BLaER1 treated with 17β-estradiol and CSF1 and Interleukin-3, amounts not matched to agents 10 nM and 100 nM (cell line): ENCODE measurements around the gene TGIF2.
"Not testable (repeated sequence)": the region's sequence is repeated elsewhere in the genome, so short reads cannot be mapped to it uniquely, and the experiment has no call there.

Experiments used
- H3K27ac ChIP-seq, 11 experiments: shearing (Covaris generic); formaldehyde crosslinking; 2 replicates each; pipeline ENCODE4 v1.8.1; 2022
- H3K27me3 ChIP-seq, 11 experiments: shearing (Covaris generic); formaldehyde crosslinking; 2 replicates each; pipeline ENCODE4 v1.8.1; 2022
- H3K36me3 ChIP-seq, 11 experiments: shearing (Covaris generic); formaldehyde crosslinking; 2 replicates each; pipeline ENCODE4 v1.8.1; 2022
- H3K4me1 ChIP-seq, 10 experiments: shearing (Covaris generic); formaldehyde crosslinking; 2 replicates each; pipeline ENCODE4 v1.8.1; 2022
- H3K4me2 ChIP-seq, 11 experiments: shearing (Covaris generic); formaldehyde crosslinking; 2 replicates each; pipeline ENCODE4 v1.8.1; 2022
- H3K4me3 ChIP-seq, 10 experiments: shearing (Covaris generic); formaldehyde crosslinking; 2 replicates each; pipeline ENCODE4 v1.8.1; 2022
- H3K9ac ChIP-seq, 11 experiments: shearing (Covaris generic); formaldehyde crosslinking; 2 replicates each; pipeline ENCODE4 v1.8.1; 2022
- H3K9me3 ChIP-seq, 11 experiments: shearing (Covaris generic); formaldehyde crosslinking; replicated peaks in 1 of 11; 2 replicates each; pipeline ENCODE4 v1.8.1; 2022
- H4K20me1 ChIP-seq, 11 experiments: shearing (Covaris generic); formaldehyde crosslinking; 2 replicates each; pipeline ENCODE4 v1.8.1; 2022
- Cebpa-rat ChIP-seq, 11 experiments: shearing (Covaris generic); IDR thresholded peaks; 2 replicates each; pipeline ENCODE4 v1.8.1; 2022

TGIF2 gene

GRCh38 chr20:36550790-36551299, 22.6 kb upstream of the TGIF2 start:
- Histone ChIP-seq H3K27me3 (no peaks in the 10 kb centered on the region), H4K20me1 (no peaks in the 10 kb centered on the region; a peak in 1 of 22 replicates), H3K9me3 (no peaks in the 10 kb centered on the region), H3K4me1 (peaks cover 0 to 23% (median 6%) of the 10 kb centered on the region in 10 experiments; a peak in 14 of 20 replicates), H3K9ac (no peak overlapping the region), H3K4me3 (no peak overlapping the region), H3K27ac (no peak overlapping the region), H3K4me2 (no peak overlapping the region), H3K36me3 (no peaks in the 10 kb centered on the region)
- no peak for TF ChIP-seq Cebpa-rat (IDR thresholded peaks at IDR 0.05)

- no peak overlapping the region for H3K4me3 ChIP-seq
- no peak for TF ChIP-seq Cebpa-rat (IDR thresholded peaks at IDR 0.05)
- no peak overlapping the region for H3K27ac ChIP-seq
- H3K4me2 ChIP-seq: no peak overlapping the region
- H3K4me1 ChIP-seq: peaks cover 0 to 22% (median 12%) of the 10 kb centered on the region in 10 experiments; a peak in 14 of 20 replicates
- H3K27me3 ChIP-seq: no peaks in the 10 kb centered on the region
- H3K9ac ChIP-seq: no peak overlapping the region
- H3K9me3 ChIP-seq: no peaks in the 10 kb centered on the region
- no peaks in the 10 kb centered on the region for H4K20me1 ChIP-seq
- no peaks in the 10 kb centered on the region for H3K36me3 ChIP-seq
Measured at GRCh38 chr20:36555248-36555647, 18.1 kb upstream of the TGIF2 start.

- Histone ChIP-seq H3K36me3 (peaks cover 0 to 14% (median 4%) of the 10 kb centered on the region in 11 experiments; a peak in 6 of 22 replicates), H4K20me1 (no peaks in the 10 kb centered on the region), H3K4me2 (no peak overlapping the region), H3K4me1 (no peaks in the 10 kb centered on the region), H3K4me3 (no peak overlapping the region), H3K27me3 (no peaks in the 10 kb centered on the region), H3K9me3 (peaks cover 12 to 22% (median 15%) of the 10 kb centered on the region in 11 experiments), H3K27ac (no peak overlapping the region), H3K9ac (no peak overlapping the region)
- TF ChIP-seq Cebpa-rat (IDR thresholded peaks at IDR 0.05): no peak
Measured at GRCh38 chr20:36562724-36563123, 10.7 kb upstream of the TGIF2 start.

- H3K27me3 ChIP-seq: no peaks in the 10 kb centered on the region
- H3K27ac ChIP-seq: no peak overlapping the region
- no peak overlapping the region for H3K9ac ChIP-seq
- peaks cover 0 to 14% (median 4%) of the 10 kb centered on the region in 11 experiments; a peak in 6 of 22 replicates for H3K36me3 ChIP-seq
- no peak for TF ChIP-seq Cebpa-rat (IDR thresholded peaks at IDR 0.05)
- H3K4me3 ChIP-seq: no peak overlapping the region
- no peaks in the 10 kb centered on the region for H3K4me1 ChIP-seq
- H4K20me1 ChIP-seq: no peaks in the 10 kb centered on the region
- H3K9me3 ChIP-seq: peaks cover 12 to 22% (median 15%) of the 10 kb centered on the region in 11 experiments
- H3K4me2 ChIP-seq: no peak overlapping the region
Measured at GRCh38 chr20:36563374-36563773, 10.0 kb upstream of the TGIF2 start.

- H3K4me3 ChIP-seq, H3K27me3 ChIP-seq, H4K20me1 ChIP-seq, H3K4me1 ChIP-seq, H3K9ac ChIP-seq, H3K27ac ChIP-seq, H3K4me2 ChIP-seq: not testable (repeated sequence)
- Histone ChIP-seq H3K9me3 (peaks cover 12 to 22% (median 15%) of the 10 kb centered on the region in 11 experiments), H3K36me3 (peaks cover 0 to 14% (median 4%) of the 10 kb centered on the region in 11 experiments; a peak in 6 of 22 replicates)
Measured at GRCh38 chr20:36564078-36564725, 9.2 kb upstream of the TGIF2 start.

GRCh38 chr20:36564726-36565121, 8.7 kb upstream of the TGIF2 start:
- not testable (repeated sequence) for H3K27ac ChIP-seq, H3K9ac ChIP-seq, H3K4me1 ChIP-seq, H3K4me2 ChIP-seq, H3K4me3 ChIP-seq, H4K20me1 ChIP-seq, H3K27me3 ChIP-seq
- Histone ChIP-seq H3K36me3 (peaks cover 0 to 14% (median 4%) of the 10 kb centered on the region in 11 experiments; a peak in 6 of 22 replicates), H3K9me3 (peaks cover 12 to 22% (median 15%) of the 10 kb centered on the region in 11 experiments)

GRCh38 chr20:36565520-36565919, 7.9 kb upstream of the TGIF2 start:
- Histone ChIP-seq H3K9ac (no peak overlapping the region), H3K27ac (no peak overlapping the region), H3K36me3 (peaks cover 0 to 14% (median 4%) of the 10 kb centered on the region in 11 experiments; a peak in 6 of 22 replicates), H3K9me3 (peaks cover 12 to 22% (median 15%) of the 10 kb centered on the region in 11 experiments), H3K4me3 (no peak overlapping the region), H3K4me2 (no peak overlapping the region), H3K27me3 (no peaks in the 10 kb centered on the region), H4K20me1 (no peaks in the 10 kb centered on the region), H3K4me1 (0 out of 20 replicates have a peak, but pooled peaks cover 0 to under 1% (median 0%) of the 10 kb centered on the region in 10 experiments)
- TF ChIP-seq Cebpa-rat (IDR thresholded peaks at IDR 0.05): no peak

- Histone ChIP-seq H3K27me3 (no peaks in the 10 kb centered on the region), H3K4me1 (peaks cover 1 to 20% (median 17%) of the 10 kb centered on the region in 10 experiments; a peak in 18 of 20 replicates), H4K20me1 (peaks cover 0 to 4% (median 1%) of the 10 kb centered on the region in 11 experiments; a peak in 10 of 22 replicates), H3K36me3 (peaks cover 0 to 11% (median 3%) of the 10 kb centered on the region in 11 experiments; a peak in 6 of 22 replicates), H3K9me3 (peaks cover 9 to 13% (median 11%) of the 10 kb centered on the region in 11 experiments), H3K27ac (no peak overlapping the region), H3K4me3 (no peak overlapping the region), H3K4me2 (no peak overlapping the region), H3K9ac (no peak overlapping the region)
- no peak for TF ChIP-seq Cebpa-rat (IDR thresholded peaks at IDR 0.05)
Measured at GRCh38 chr20:36569847-36570429, 3.5 kb upstream of the TGIF2 start.
